Left ventricle myocardium inferior (tissue), 1 donor: Measurements from ENCODE around the gene NBAS. TPM values are rescaled to one million over a fixed set of nuclear protein-coding genes. Genes with fewer than 3 reads are reported as not detected.
A peak's percentile ranks its signal among the peaks of the same experiment; 100 is the strongest.

Experiments used
- DNase-seq: peaks from one replicate; pipeline ENCODE4 v3.0.0-alpha.2; 2020
- H3K27ac ChIP-seq: fragments of 200-600 bp; replicated peaks from 2 replicates; pipeline ENCODE4 v1.8.0; 2021
- H3K27me3 ChIP-seq: fragments of 200-600 bp; 2 replicates; pipeline ENCODE4 v1.8.0; 2021; ENCODE audit warnings: low read depth
- H3K36me3 ChIP-seq: fragments of 200-600 bp; 2 replicates; pipeline ENCODE4 v1.8.0; 2021
- H3K4me1 ChIP-seq: fragments of 200-600 bp; 2 replicates; pipeline ENCODE4 v1.8.0; 2021
- H3K4me3 ChIP-seq: fragments of 200-600 bp; 2 replicates; pipeline ENCODE4 v1.8.0; 2021; ENCODE audit warnings: mild to moderate bottlenecking, moderate library complexity
- H3K9me3 ChIP-seq: fragments of 200-600 bp; replicated peaks from 2 replicates; pipeline ENCODE4 v1.8.0; 2021
- CTCF ChIP-seq: fragments of 200-600 bp; IDR thresholded peaks from 2 replicates; pipeline ENCODE4 v1.8.0; 2021; ENCODE audit warnings: antibody characterized with exemption, mild to moderate bottlenecking, borderline replicate concordance
- intact Hi-C: fragments of 100-400 bp; cut with micrococcal nuclease; formaldehyde crosslinking; loops from one replicate; pipeline ENCODE4 v1.11.0; 2022
- total RNA-seq: library from RNA; stranded (reverse); fragmentation: NEBNext Ultra II Directional; extraction: Animal tissue kit (Norgen Biotek cat#: 25700); gene quantifications from one replicate; pipeline ENCODE4 v1.2.1, GENCODE V29; 2021
- donor health status: DM: no; HTN: yes; CAD: no; lungs with severe emphysema.

The NBAS gene
- total RNA-seq, 1 donor from 2014 or later = 50.6 TPM

GRCh38 chr2:15588329-15588919 is 27.3 kb upstream of the NBAS start:
- intact Hi-C loops = no loop called here
- no peak overlapping the region for H3K4me3 ChIP-seq
- H3K36me3 ChIP-seq = no peaks in the 10 kb centered on the region
- DNase-seq = no peak
- peak; percentile 63 for TF ChIP-seq CTCF
- no peaks in the 10 kb centered on the region for H3K9me3 ChIP-seq
- no peaks in the 10 kb centered on the region for H3K27me3 ChIP-seq
- no peak overlapping the region for H3K27ac ChIP-seq
- H3K4me1 ChIP-seq = peaks cover 24% of the 10 kb centered on the region

- intact Hi-C loops = no loop called here
- H3K4me1 ChIP-seq = no peaks in the 10 kb centered on the region
- TF ChIP-seq CTCF = no peak
- H3K9me3 ChIP-seq = no peaks in the 10 kb centered on the region
- H3K4me3 ChIP-seq = no peak overlapping the region
- no peak overlapping the region for H3K27ac ChIP-seq
- H3K36me3 ChIP-seq = no peaks in the 10 kb centered on the region
- DNase-seq = no peak
- H3K27me3 ChIP-seq = no peaks in the 10 kb centered on the region
Measured at GRCh38 chr2:15584767-15585469, 23.8 kb upstream of the NBAS start.

- no peaks in the 10 kb centered on the region for H3K27me3 ChIP-seq
- no peak overlapping the region for H3K4me3 ChIP-seq
- intact Hi-C loops = no loop called here
- TF ChIP-seq CTCF = no peak
- no peaks in the 10 kb centered on the region for H3K36me3 ChIP-seq
- H3K4me1 ChIP-seq = no peaks in the 10 kb centered on the region
- no peak overlapping the region for H3K27ac ChIP-seq
- no peak for DNase-seq
- H3K9me3 ChIP-seq = no peaks in the 10 kb centered on the region
Measured at GRCh38 chr2:15584316-15584715, 23.2 kb upstream of the NBAS start.

- no peak for DNase-seq
- Histone ChIP-seq H3K4me1 (no peaks in the 10 kb centered on the region), H3K36me3 (no peaks in the 10 kb centered on the region), H3K27ac (no peak overlapping the region), H3K9me3 (no peaks in the 10 kb centered on the region), H3K27me3 (no peaks in the 10 kb centered on the region), H3K4me3 (no peak overlapping the region)
- intact Hi-C loops = no loop called here
- no peak for TF ChIP-seq CTCF
Measured at GRCh38 chr2:15583826-15584225, 22.7 kb upstream of the NBAS start.

- Histone ChIP-seq H3K36me3 (no peaks in the 10 kb centered on the region), H3K9me3 (no peaks in the 10 kb centered on the region), H3K27me3 (no peaks in the 10 kb centered on the region), H3K4me3 (no peak overlapping the region), H3K27ac (no peak overlapping the region), H3K4me1 (no peaks in the 10 kb centered on the region)
- TF ChIP-seq CTCF = no peak
- DNase-seq = no peak
- intact Hi-C loops = no loop called here
Measured at GRCh38 chr2:15582710-15583357, 21.7 kb upstream of the NBAS start.
